ENCODE data around the gene TRIM25. TPM values are rescaled to one million over a fixed set of nuclear protein-coding genes. Genes with fewer than 3 reads are reported as not detected.

TRIM25 gene
- total RNA-seq, 1 experiment from 2014 or later, result 135 TPM

GRCh38 chr17:56887105-56887504 lies 26.7 kb downstream of the TRIM25 start:
- intact Hi-C loops (cut with micrococcal nuclease), result no loop called here
- DNase-seq (ENCODE audit: low read depth, low spot score), result no peak
- Histone ChIP-seq H3K4me3 (replicated peaks in 1 of 2; ENCODE audit: low read depth in 1 of 2, low read length in 2 of 2) (no peak overlapping the region), H3K4me2 (ENCODE audit: low read length) (no peak overlapping the region), H3K36me3 (ENCODE audit: control insufficient read depth in 1 of 2, insufficient read depth in 2 of 2, low read length in 2 of 2) (peaks cover 13 to 51% of the 10 kb centered on the region in 2 experiments; a peak in 3 of 4 replicates), H3K27ac (ENCODE audit: low read depth, low read length) (no peak overlapping the region), H3K9me3 (ENCODE audit: control insufficient read depth in 1 of 2, insufficient read depth in 1 of 2, low read depth in 1 of 2, low read length in 2 of 2) (peaks cover 5 to 7% of the 10 kb centered on the region in 2 experiments; a peak in 2 of 4 replicates), H4K20me1 (ENCODE audit: insufficient read depth) (no peaks in the 10 kb centered on the region), H3K79me2 (ENCODE audit: insufficient read depth, low read length) (no peaks in the 10 kb centered on the region), H3K27me3 (ENCODE audit: insufficient read depth, low read length) (no peaks in the 10 kb centered on the region), H3K9me2 (ENCODE audit: insufficient read depth) (no peaks in the 10 kb centered on the region), H2AFZ (ENCODE audit: low read depth, low read length, poor library complexity, severe bottlenecking) (no peak overlapping the region), H3K4me1 (ENCODE audit: control insufficient read depth in 1 of 2, insufficient read depth in 2 of 2, low read length in 2 of 2) (peaks cover 0 to 3% of the 10 kb centered on the region in 2 experiments; a peak in 1 of 4 replicates), H3K9ac (ENCODE audit: low read length) (no peak overlapping the region)
- ChIA-PET RAD21 (ENCODE audit: low non-redundant PET in 1 of 2, low total read pairs in 2 of 2, uncharacterized antibody in 2 of 2, unreplicated experiment in 2 of 2) (no interaction called here), POLR2A (no interaction called here), CTCF (no interaction called here)
- no peak for ATAC-seq
- no TSS peak for BruUV-seq (replicated peaks)
- TF ChIP-seq ZFX (IDR thresholded peaks at IDR 0.05) (no peak), MAX (IDR thresholded peaks at IDR 0.05) (no peak), CEBPB (IDR thresholded peaks at IDR 0.05; ENCODE audit: low read depth) (no peak), POLR2AphosphoS5 (IDR thresholded peaks at IDR 0.05; ENCODE audit: low read depth, low read length) (no peak), CTCF (IDR thresholded peaks at IDR 0.05 in 2 of 3, conservative IDR thresholded peaks at IDR 0.05 in 1 of 3; ENCODE audit: borderline replicate concordance in 1 of 3, insufficient read depth in 1 of 3, low read depth in 2 of 3, low read length in 2 of 3) (no peak), ELF1 (IDR thresholded peaks at IDR 0.05; ENCODE audit: borderline replicate concordance, low read depth) (no peak), ZBTB33 (IDR thresholded peaks at IDR 0.05; ENCODE audit: extremely low read depth, insufficient replicate concordance, low read length) (no peak)

Data from HCT116 (cell line).